HL-60 (cell line): ENCODE data around the gene HIVEP1.

ENCODE experiments used
- DNase-seq, 2 experiments: peaks; one replicate each; pipeline ENCODE4 v3.0.0-alpha.2; 2010 to 2020; ENCODE audit warnings: low read depth in 1 of 2, low spot score in 1 of 2
- H3K27ac ChIP-seq: fragments of 250-450 bp; sonication (Bioruptor Pico); replicated peaks from 2 replicates; pipeline ENCODE4 v1.5.1; 2020; ENCODE audit warnings: mild to moderate bottlenecking, moderate library complexity
- H3K27me3 ChIP-seq: fragments of 250-450 bp; sonication (Bioruptor Pico); 2 replicates; pipeline ENCODE4 v1.5.1; 2021; ENCODE audit warnings: mild to moderate bottlenecking, moderate library complexity; ENCODE audit not compliant: insufficient read depth, poor library complexity, severe bottlenecking
- H3K4me3 ChIP-seq: replicated peaks from 2 replicates; pipeline ENCODE4 v1.5.1; 2011; ENCODE audit warnings: mild to moderate bottlenecking, control low read depth, low read length; ENCODE audit not compliant: insufficient read depth
- CTCF ChIP-seq: IDR thresholded peaks from one replicate; pipeline ENCODE4 v1.5.1; 2011; ENCODE audit warnings: low read length, control low read depth, inconsistent platforms; ENCODE audit not compliant: insufficient read depth
- GABPA ChIP-seq: IDR thresholded peaks from 2 replicates; pipeline ENCODE4 v1.6.1; 2012; ENCODE audit warnings: low read depth
- POLR2AphosphoS5 ChIP-seq: IDR thresholded peaks from 2 replicates; pipeline ENCODE4 v1.6.1; 2012; ENCODE audit warnings: low read depth
- REST ChIP-seq: IDR thresholded peaks from 2 replicates; pipeline ENCODE4 v1.6.1; 2012; ENCODE audit warnings: low read depth; ENCODE audit not compliant: insufficient replicate concordance
- SPI1 ChIP-seq: IDR thresholded peaks from 2 replicates; pipeline ENCODE4 v1.6.1; 2012; ENCODE audit warnings: low read depth, mild to moderate bottlenecking, borderline replicate concordance

Gene HIVEP1

GRCh38 chr6:12118607-12119006, 106.5 kb downstream of the HIVEP1 start:
- TF ChIP-seq GABPA: no peak
- no peak for TF ChIP-seq REST
- no peak for TF ChIP-seq SPI1
- no peak for TF ChIP-seq POLR2AphosphoS5
- no peak for TF ChIP-seq CTCF
- Histone ChIP-seq H3K27me3 (no peaks in the 10 kb centered on the region), H3K27ac (no peak overlapping the region), H3K4me3 (no peak overlapping the region)
- DNase-seq: no peak

- DNase-seq: no peak
- H3K4me3 ChIP-seq: no peak overlapping the region
- TF ChIP-seq GABPA (no peak), REST (no peak), CTCF (no peak)
- H3K27me3 ChIP-seq: no peaks in the 10 kb centered on the region
- H3K27ac ChIP-seq: no peak overlapping the region
Observed at GRCh38 chr6:12119085-12119588, 107.0 kb downstream of the HIVEP1 start.

- no peak for DNase-seq
- H3K4me3 ChIP-seq: no peak overlapping the region
- TF ChIP-seq REST (no peak), GABPA (no peak)
- H3K27ac ChIP-seq: no peak overlapping the region
- no peaks in the 10 kb centered on the region for H3K27me3 ChIP-seq
Observed at GRCh38 chr6:12125396-12125795, 113.3 kb downstream of the HIVEP1 start.

- no peak for TF ChIP-seq REST
- no peak for TF ChIP-seq GABPA
- no peak for TF ChIP-seq CTCF
- no peak for TF ChIP-seq SPI1
- no peak for TF ChIP-seq POLR2AphosphoS5
- Histone ChIP-seq H3K27me3 (no peaks in the 10 kb centered on the region), H3K27ac (no peak overlapping the region), H3K4me3 (no peak overlapping the region)
- no peak for DNase-seq
Observed at GRCh38 chr6:12126051-12126450, 113.9 kb downstream of the HIVEP1 start.
